Loucy (cell line): ENCODE measurements around the gene DNAJC28.
A peak's percentile ranks its signal among the peaks of the same experiment; 100 is the strongest.

ENCODE experiments used
- H2AFZ ChIP-seq: fragments of 200-600 bp; sonication (generic); 2 replicates; pipeline ENCODE4 v1.6.0; 2016; ENCODE audit warnings: antibody characterized with exemption, mild to moderate bottlenecking, low read length, moderate library complexity
- H3F3A ChIP-seq: fragments of 200-600 bp; 2 replicates; pipeline ENCODE4 v1.6.0; 2016; ENCODE audit warnings: antibody characterized with exemption, low read depth, mild to moderate bottlenecking
- H3K27me3 ChIP-seq: fragments of 200-600 bp; sonication (generic); 2 replicates; pipeline ENCODE4 v1.6.1; 2014; ENCODE audit warnings: low read length, mild to moderate bottlenecking; ENCODE audit not compliant: insufficient read depth, poor library complexity, severe bottlenecking
- H3K36me3 ChIP-seq: fragments of 200-600 bp; sonication (generic); 2 replicates; pipeline ENCODE4 v1.6.1; 2016; ENCODE audit warnings: low read length; ENCODE audit not compliant: insufficient read depth
- H3K4me1 ChIP-seq: fragments of 200-600 bp; sonication (generic); 2 replicates; pipeline ENCODE4 v1.5.1; 2014; ENCODE audit warnings: low read length, mild to moderate bottlenecking; ENCODE audit not compliant: insufficient read depth, poor library complexity, severe bottlenecking
- H3K4me2 ChIP-seq: fragments of 200-600 bp; sonication (generic); 2 replicates; pipeline ENCODE4 v1.6.0; 2014; ENCODE audit warnings: antibody characterized with exemption, low read length, low read depth, mild to moderate bottlenecking; ENCODE audit not compliant: poor library complexity, severe bottlenecking
- H3K4me3 ChIP-seq: fragments of 200-600 bp; sonication (generic); 2 replicates; pipeline ENCODE4 v1.5.1; 2014; ENCODE audit warnings: low read length, mild to moderate bottlenecking, mixed read lengths; ENCODE audit not compliant: poor library complexity, severe bottlenecking
- H3K79me2 ChIP-seq: fragments of 200-600 bp; sonication (generic); 2 replicates; pipeline ENCODE4 v1.6.1; 2014; ENCODE audit warnings: low read length; ENCODE audit not compliant: insufficient read depth
- H3K9ac ChIP-seq: fragments of 200-600 bp; sonication (generic); 2 replicates; pipeline ENCODE4 v1.6.0; 2014; ENCODE audit warnings: mild to moderate bottlenecking, low read depth, low read length, moderate library complexity; ENCODE audit not compliant: poor library complexity, severe bottlenecking
- H3K9me2 ChIP-seq: fragments of 200-600 bp; sonication (generic); replicated peaks from 2 replicates; pipeline ENCODE4 v1.6.1; 2016; ENCODE audit warnings: low read depth, low read length, mixed read lengths
- H3K9me3 ChIP-seq: fragments of 200-600 bp; sonication (generic); 2 replicates; pipeline ENCODE4 v1.6.1; 2014; ENCODE audit warnings: mild to moderate bottlenecking, antibody characterized with exemption, low read length, low read depth; ENCODE audit not compliant: insufficient read depth
- H4K20me1 ChIP-seq: fragments of 200-600 bp; sonication (generic); 2 replicates; pipeline ENCODE4 v1.6.0; 2014; ENCODE audit warnings: antibody characterized with exemption, low read length, mild to moderate bottlenecking; ENCODE audit not compliant: insufficient read depth, poor library complexity, severe bottlenecking
- EZH2phosphoT487 ChIP-seq: fragments of 200-600 bp; IDR thresholded peaks from 2 replicates; pipeline ENCODE4 v1.6.1; 2018; ENCODE audit warnings: antibody characterized with exemption, mild to moderate bottlenecking, moderate library complexity, borderline replicate concordance
- TF ChIP-seq, protein P1 (sequence below): fragments of 200-600 bp; sonication (generic); conservative IDR thresholded peaks from 2 replicates; pipeline ENCODE4 v1.5.1; 2014; ENCODE audit warnings: mild to moderate bottlenecking, antibody characterized with exemption, low read length

DNAJC28 gene

DNA sequence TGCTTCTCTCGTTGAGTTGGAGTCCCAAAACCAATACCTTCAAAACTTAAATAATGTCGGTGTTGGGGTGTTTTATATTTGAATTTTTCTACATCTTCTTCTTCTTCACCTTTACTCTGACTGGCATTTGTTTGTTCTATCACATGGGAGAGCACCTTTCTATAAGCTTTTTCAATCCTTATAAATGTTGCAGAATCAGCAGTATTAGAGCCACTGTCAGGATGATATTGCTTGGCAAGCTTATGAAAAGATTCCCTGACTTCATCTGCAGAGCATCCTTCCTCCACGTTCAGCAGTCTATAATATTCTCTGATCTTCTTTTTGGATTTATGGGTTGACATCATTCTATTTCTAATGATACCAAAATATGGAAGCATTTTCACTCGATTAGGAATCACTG, 2.6 kb downstream of the DNAJC28 start:
- Histone ChIP-seq H3K9ac (no peak overlapping the region), H3K4me1 (peaks cover 5% of the 10 kb centered on the region), H3K27me3 (no peaks in the 10 kb centered on the region), H4K20me1 (no peaks in the 10 kb centered on the region), H3K4me3 (no peak overlapping the region), H3K9me2 (no peaks in the 10 kb centered on the region), H3F3A (no peaks in the 10 kb centered on the region), H3K4me2 (no peak overlapping the region), H2AFZ (no peak overlapping the region), H3K36me3 (no peaks in the 10 kb centered on the region), H3K9me3 (no peaks in the 10 kb centered on the region), H3K79me2 (no peaks in the 10 kb centered on the region)
- no peak for TF ChIP-seq EZH2phosphoT487
- TF ChIP-seq, protein P1, sequence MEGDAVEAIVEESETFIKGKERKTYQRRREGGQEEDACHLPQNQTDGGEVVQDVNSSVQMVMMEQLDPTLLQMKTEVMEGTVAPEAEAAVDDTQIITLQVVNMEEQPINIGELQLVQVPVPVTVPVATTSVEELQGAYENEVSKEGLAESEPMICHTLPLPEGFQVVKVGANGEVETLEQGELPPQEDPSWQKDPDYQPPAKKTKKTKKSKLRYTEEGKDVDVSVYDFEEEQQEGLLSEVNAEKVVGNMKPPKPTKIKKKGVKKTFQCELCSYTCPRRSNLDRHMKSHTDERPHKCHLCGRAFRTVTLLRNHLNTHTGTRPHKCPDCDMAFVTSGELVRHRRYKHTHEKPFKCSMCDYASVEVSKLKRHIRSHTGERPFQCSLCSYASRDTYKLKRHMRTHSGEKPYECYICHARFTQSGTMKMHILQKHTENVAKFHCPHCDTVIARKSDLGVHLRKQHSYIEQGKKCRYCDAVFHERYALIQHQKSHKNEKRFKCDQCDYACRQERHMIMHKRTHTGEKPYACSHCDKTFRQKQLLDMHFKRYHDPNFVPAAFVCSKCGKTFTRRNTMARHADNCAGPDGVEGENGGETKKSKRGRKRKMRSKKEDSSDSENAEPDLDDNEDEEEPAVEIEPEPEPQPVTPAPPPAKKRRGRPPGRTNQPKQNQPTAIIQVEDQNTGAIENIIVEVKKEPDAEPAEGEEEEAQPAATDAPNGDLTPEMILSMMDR, result no peak

DNA sequence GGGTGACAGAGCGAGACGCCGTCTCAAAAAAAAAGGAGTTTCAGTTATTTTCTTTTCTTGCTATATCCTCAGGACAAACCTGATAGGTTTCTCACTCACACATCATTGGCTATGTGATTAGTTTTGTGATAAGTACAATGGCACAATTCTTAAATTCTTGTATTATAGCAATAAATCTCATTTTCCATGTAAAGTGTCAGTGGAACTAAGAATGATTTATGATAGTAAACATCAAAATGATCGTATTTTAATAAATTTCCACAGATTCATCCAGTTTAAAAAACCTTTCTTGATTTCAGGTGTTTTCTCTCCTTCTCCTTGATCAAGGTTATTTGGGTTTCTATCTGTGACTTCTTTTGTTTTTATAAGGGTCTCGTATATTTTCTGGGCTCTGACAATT, 3.5 kb downstream of the DNAJC28 start:
- Histone ChIP-seq H3K9me3 (no peaks in the 10 kb centered on the region), H2AFZ (no peak overlapping the region), H3F3A (no peaks in the 10 kb centered on the region), H3K79me2 (no peaks in the 10 kb centered on the region), H4K20me1 (no peaks in the 10 kb centered on the region), H3K9me2 (no peaks in the 10 kb centered on the region), H3K4me1 (peaks cover 5% of the 10 kb centered on the region), H3K27me3 (no peaks in the 10 kb centered on the region), H3K4me2 (no peak overlapping the region), H3K4me3 (no peak overlapping the region), H3K36me3 (no peaks in the 10 kb centered on the region), H3K9ac (no peak overlapping the region)
- TF ChIP-seq, protein P1, result no peak
- no peak for TF ChIP-seq EZH2phosphoT487

DNA sequence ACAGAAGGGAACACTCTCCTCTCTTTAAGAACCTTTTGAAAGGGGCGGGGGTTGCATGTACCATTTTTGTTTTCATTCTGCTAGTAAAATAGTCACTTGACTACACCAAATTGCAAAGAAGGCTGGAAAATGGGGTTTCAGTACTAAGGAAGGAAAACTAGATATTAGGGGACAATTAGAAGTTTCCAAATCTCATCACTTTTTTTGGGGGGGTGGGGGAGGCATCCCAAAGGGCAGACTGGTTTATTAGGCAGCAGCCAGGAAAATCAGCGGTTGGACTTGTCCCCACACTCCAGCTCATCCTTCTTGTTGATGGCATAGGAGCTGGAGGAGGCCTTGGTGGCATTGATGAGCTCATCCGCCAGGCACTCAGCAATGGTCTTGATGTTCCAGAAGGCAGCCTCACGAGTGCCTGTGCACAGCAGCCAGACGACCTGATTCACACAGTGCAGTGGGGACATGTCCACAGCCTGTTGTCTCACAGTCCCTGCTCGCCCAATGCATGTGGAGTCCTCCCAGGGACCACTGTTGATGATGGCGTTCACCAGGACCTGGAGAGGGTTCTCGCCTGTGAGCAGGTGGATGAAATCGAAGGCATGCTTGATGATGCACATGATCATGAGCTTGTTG, 10.1 kb downstream of the DNAJC28 start:
- Histone ChIP-seq H3K4me2 (peak overlapping the region; percentile 77), H3K9me2 (no peaks in the 10 kb centered on the region), H3K9ac (peak overlapping the region; percentile 91), H4K20me1 (peaks cover 13% of the 10 kb centered on the region), H3K4me1 (peaks cover 15% of the 10 kb centered on the region), H3K9me3 (no peaks in the 10 kb centered on the region), H3F3A (no peaks in the 10 kb centered on the region), H2AFZ (no peak overlapping the region), H3K4me3 (peak overlapping the region; percentile 78), H3K79me2 (peaks cover 22% of the 10 kb centered on the region), H3K27me3 (no peaks in the 10 kb centered on the region), H3K36me3 (no peaks in the 10 kb centered on the region)
- TF ChIP-seq, protein P1, result no peak
